ENCODE data around the gene ATRN.

DNA sequence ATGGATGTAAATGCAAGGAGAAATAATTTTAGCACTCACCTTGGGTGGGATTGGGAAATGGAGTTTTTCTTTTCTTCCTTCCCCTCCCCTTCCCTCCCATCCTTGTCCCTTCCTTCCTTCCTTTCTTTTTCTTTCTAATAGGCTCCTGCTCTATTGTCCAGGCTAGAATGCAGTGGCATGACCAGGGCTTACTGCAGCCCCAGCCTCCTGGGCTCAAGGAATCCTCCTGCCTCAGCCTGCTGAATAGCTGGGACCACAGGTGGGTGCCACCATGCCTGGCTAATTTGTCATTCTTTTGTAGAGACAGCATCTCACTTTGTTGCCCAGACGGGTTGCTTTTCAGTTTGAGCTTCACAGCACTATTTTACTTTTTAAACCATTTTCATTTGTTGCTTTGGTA lies 21.5 kb upstream of the ATRN start:
- TF ChIP-seq YY1 (IDR thresholded peaks at IDR 0.05; ENCODE audit: insufficient read depth, insufficient read length), result no peak
- no peak for TF ChIP-seq ZNF274 (IDR thresholded peaks at IDR 0.05; ENCODE audit: low read depth, low read length)
- no peak for TF ChIP-seq SUZ12 (IDR thresholded peaks at IDR 0.05; ENCODE audit: extremely low read depth, insufficient read depth, insufficient read length)
